ENCODE results near the gene EPO.

EPO gene

DNA sequence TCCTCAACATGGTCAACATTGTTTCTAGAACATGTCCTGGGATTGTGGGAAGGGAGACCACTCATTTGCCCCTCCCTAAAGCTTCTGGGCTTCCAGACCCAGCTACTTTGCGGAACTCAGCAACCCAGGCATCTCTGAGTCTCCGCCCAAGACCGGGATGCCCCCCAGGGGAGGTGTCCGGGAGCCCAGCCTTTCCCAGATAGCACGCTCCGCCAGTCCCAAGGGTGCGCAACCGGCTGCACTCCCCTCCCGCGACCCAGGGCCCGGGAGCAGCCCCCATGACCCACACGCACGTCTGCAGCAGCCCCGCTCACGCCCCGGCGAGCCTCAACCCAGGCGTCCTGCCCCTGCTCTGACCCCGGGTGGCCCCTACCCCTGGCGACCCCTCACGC, at the start of gene EPO:
EPO (plus strand) TSS at position 190 of the 392 bp plus-strand sequence. CDS start 513 bp downstream, outside the sequence.
- no peak for DNase-seq

DNA sequence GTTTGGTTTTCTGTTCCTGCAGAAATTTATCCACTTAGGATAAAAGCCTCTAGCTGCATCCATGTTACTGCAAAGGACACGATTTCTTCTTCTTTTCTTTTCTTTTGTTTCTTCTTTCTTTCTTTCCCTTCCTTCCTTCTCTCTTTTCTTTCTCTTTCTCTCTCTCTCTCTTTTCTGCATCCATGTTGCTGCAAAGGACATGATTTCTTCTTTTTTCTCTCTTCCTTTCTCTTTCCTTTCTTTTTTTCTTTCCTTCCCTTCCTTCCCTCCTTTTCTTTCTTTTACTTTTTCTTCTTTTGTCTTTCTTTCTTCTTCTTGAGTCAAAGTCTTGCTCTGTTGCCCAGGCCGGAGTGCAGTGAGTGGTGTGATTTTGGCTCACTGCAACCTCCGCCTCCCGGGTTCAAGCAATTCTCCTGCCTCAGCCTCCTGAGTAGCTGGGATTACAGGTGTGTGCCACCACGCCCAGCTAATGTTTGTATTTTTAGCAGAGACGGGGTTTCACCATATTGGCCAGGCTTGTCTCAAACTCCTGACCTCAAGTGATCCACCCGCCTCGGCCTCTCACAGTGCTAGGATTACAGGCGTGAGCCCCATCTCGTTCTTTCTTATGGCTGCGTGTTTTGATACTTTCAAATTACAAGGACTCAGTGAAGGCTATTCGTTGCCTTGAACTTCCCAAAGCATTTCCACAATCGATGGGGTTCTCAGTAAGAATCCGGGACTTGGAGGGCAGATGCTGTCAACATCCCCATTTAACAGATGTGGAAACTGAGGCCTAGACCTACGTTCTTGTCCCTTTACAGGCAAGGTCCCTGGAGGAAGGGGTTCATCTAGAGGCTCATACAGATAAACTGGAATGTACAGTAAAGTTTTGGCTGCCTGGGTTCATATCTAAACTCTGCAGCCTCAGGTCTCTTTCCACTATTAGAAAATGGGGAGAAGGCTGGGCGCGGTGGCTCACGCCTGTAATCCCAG, 48.6 kb upstream of the EPO start:
- DNase-seq = no peak

DNA sequence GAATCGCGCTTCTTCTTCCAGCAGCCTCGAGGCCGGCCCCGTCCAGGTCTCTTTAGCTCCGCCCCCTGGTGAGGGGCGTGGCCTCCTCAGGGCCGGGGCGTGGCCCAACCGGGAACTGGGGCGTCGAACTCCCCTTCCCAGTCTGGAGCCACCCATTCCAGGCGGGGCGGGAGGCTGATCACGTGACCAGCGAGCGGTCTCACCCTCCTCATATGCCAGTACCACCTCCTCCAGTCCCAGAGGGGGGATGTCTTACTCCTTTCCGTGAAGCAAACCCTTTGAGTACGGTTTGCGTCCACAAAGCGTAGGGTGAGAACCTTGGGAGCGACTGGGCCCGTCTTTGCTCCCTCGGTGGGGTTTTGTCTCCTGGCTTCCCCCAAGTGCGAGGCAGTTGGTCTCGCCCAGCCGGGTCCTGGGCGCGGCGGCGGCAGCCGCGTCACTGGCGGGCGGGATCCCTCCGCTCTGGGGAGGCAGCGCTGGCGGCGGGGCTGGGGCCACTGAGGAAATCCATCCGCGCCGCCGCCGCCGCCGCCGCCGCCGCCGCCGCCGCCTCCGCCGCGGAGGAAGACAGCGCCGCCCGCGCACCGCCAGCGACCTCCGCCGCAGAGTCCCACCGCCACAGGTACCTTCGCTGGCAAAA, 46.8 kb upstream of the EPO start, which contains the start of gene GNB2:
GNB2 (plus strand) TSS at position 439 of the 640 bp plus-strand sequence. CDS start 2,526 bp downstream, outside the sequence.
- peak; percentile 98 to 99 for DNase-seq

DNA sequence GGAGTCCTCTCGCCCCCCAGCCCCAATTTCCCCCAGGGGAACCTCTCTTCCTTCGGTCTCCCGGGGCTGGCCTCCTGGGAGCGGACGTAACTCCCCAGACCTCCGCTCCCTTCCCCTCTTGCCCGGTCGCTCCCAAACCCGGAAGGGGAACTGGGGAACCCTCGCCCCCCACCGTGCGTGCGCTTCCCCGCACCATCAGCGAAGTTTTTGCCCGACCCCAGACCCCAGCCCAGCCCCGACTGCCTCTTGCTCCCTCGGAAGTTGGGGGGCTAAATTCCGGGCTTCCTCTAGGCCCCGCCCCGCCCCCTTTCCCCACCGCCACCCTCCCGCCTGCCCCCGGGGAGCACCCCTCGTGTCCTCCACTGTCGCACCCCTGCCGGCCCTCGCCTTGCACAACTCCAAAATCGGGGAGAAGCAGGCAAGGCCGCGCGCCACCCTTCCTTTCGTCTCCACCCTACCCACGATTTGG, 46.3 kb upstream of the EPO start:
- DNase-seq = peak; percentile 38 to 45

DNA sequence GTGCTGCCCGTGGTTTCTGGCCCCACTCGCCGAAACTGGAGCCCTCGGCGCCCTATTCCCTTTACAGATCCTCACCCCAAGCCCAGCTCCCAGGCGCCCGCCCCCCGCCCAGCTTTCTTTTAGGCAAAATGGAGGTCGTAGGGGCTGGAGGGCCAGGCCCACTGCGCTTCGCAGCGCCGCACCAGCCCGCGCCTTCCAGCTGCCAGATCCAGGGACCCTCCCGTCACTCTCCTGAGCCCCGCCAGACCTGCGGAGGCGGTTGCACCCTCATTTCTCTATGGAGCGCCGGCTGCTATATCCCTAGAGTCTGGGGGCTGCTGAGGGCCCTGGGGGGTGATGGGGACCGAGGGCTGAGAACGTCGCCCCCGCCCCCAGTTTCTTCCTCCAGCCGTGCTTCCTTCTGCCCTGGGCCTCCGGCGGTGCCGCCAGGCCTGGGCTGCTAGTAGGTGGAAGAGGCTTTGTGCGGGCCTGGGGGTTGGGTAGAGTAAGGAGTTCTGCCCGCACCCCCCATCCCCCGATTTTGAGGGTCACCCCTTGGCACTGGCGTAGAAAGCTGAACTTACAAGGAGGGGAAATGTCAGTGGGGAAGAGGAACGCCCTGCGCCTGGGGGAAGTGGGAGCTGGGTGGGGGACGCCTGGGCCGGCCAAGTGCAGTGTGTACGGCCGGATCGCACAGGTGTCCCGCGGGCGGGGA, 45.7 kb upstream of the EPO start:
- no peak for DNase-seq

DNA sequence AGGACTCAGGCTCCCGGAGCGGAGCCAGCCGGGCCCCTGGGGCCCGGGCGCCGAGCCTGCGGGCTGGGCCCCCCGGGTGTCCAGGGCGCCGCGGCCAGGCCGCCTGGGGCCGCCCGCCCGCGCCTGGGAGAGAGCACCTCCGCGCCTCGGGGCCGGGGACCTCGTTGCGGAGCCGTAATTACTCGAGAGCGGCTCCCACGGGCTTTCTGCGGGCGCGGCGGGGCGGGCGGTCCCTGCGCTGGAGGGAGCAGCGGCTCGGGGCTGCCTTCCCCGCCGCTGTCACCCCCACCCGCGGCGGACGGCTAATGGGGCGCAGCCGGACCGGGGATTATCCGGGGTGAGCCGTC, 45.2 kb upstream of the EPO start:
- peak in 1 of 2 donors; percentile 49 for DNase-seq

DNA sequence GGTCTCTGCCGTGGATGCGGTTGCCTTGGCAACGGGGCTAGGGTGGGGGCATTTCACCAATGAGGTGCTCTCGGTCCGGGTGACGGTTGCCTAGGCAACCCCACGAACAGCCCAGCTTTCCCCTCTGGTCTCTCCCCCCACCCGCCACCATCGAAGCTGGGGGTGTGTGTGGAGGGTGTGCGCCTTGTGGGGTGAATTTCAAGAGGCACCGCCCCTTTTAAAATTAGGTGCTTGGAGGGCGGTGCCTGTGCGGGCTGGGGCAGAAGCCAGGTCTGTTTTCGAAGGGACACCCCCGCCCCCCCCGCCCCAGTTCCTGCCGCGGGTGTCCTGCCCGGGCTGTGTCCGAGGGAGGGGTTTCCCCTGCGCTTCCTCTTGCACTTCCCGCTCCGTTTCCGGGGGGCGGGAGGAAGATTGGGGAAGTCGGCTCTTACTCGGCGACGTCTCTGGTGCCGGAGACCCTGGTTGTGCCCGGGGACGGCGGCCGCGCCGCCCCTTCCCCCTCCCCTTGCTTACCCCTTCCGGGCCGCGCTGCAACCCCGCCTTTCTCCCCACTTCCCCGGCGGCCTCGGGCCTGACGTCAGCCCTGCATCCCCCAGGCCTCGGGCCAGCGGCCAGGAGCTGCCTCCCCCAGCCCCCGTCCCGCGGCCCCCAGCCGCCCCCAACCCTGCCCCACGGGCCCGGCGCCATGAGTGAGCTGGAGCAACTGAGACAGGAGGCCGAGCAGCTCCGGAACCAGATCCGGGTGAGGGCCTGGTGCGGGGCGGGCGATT, 44.5 kb upstream of the EPO start:
- DNase-seq = peak; percentile 76 to 85

DNA sequence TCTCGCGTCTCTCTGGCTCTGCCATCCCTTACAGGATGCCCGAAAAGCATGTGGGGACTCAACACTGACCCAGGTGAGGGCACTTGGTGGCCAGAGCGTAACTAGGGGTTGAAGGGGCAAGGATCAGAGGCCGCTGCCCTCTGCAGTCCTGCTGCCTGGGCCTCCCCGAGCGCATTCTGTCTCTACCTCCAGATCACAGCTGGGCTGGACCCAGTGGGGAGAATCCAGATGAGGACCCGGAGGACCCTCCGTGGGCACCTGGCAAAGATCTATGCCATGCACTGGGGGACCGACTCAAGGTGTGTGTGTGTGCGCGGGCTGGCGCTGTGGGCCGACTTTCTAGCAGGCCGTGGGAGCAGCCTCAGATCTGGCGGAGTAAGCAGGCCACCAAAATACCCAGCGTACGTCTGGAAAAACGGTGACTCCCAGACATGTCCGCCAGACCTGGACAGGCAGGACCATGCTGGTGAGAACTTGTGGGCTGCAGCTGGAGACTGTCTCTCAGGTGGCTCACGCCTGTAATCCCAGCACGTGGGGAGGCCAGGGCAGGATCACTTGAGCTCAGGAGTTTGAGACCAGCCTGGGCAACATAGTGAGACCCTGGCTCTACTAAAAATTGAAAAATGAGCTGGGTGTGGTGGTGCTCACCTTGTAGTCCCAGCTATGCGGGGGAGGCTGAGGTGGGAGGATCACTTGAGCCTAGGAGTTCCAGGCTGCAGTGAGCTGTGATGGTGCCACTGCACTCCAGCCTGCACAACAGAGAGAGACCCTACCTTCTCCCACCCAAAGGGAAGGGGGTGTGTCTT, 43.6 kb upstream of the EPO start:
- DNase-seq = no peak

DNA sequence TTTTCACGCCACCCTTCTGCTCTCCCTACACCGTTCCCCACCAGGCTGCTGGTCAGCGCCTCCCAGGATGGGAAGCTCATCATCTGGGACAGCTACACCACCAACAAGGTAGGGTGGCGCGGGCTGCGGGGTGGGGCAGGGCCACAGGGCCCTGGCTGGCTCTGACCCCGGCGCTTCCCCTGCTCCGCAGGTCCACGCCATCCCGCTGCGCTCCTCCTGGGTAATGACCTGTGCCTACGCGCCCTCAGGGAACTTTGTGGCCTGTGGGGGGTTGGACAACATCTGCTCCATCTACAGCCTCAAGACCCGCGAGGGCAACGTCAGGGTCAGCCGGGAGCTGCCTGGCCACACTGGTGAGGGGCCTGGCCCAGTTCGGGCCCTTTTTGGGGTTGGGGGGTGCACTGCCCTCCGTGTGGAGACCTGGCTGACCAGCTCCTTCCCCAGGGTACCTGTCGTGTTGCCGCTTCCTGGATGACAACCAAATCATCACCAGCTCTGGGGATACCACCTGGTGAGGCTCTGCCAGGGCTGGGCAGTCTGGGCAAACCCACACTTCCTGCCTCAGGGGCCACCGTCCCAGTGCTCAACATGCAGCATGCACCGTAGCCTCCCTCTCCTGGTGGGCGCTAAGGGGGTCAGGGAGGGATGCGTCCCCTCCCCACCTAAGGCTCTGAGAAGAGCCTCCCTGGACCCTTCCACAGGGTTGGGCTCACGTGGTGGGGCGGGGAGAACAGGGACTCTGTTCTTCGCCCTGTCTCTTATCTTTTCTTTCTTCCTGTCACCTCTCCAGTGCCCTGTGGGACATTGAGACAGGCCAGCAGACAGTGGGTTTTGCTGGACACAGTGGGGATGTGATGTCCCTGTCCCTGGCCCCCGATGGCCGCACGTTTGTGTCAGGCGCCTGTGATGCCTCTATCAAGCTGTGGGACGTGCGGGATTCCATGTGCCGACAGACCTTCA, 42.7 kb upstream of the EPO start:
- no peak for DNase-seq

DNA sequence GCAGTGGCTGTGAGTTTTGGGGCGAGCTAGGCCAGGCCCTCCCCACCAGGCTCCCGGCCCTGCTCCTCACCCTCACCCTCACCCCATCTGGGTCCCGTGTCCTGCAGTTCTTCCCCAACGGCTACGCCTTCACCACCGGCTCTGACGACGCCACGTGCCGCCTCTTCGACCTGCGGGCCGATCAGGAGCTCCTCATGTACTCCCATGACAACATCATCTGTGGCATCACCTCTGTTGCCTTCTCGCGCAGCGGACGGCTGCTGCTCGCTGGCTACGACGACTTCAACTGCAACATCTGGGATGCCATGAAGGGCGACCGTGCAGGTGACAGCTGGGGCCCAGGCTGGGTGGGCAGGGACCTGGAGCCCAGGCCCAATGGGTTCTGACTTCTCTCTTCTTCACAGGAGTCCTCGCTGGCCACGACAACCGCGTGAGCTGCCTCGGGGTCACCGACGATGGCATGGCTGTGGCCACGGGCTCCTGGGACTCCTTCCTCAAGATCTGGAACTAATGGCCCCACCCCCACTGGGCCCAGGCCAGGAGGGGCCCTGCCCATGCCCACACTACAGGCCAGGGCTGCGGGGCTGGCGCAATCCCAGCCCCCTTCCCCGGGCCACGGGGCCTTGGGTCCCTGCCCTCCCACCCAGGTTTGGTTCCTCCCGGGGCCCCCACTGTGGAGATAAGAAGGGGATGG, 41.8 kb upstream of the EPO start:
- no peak for DNase-seq

DNA sequence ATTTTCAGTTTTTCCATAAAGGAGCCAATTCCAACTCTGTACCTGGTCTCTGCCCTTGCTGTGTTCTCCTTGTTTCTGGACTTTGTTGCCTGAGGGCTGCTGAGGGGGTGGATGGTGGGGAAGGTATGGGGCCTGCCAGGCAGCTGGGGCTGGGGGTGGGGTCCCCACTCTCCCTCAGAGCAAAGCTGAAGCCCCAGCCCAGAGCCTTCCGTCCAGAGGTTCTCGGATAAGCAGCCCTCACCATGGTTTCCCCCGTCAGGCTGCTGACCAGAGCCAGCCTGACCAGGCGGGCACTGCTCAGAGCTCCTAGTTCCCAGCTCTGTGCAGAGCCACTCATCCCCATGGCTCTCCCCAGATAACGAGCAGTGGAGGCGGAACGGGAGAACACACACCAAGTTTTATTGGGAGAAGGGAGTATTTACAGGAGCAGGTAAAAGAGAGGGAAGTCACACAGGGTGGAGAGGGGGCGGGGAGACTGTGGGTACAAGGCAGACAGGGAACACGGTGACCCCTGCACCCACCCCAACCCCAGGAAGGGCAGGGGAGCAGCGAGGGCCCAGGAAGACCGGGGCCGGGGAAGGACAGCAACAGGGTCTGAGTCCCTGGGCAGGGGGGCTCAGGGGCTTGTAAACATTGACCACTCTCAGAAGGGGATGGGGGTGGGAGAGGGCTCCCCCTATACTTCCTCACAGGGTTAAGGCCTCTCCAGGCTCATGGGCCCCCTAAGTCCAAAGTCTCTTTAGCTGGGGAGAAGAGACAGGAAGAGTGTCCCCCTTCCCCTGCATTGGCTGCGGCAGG, 40.9 kb upstream of the EPO start:
- no peak for DNase-seq

DNA sequence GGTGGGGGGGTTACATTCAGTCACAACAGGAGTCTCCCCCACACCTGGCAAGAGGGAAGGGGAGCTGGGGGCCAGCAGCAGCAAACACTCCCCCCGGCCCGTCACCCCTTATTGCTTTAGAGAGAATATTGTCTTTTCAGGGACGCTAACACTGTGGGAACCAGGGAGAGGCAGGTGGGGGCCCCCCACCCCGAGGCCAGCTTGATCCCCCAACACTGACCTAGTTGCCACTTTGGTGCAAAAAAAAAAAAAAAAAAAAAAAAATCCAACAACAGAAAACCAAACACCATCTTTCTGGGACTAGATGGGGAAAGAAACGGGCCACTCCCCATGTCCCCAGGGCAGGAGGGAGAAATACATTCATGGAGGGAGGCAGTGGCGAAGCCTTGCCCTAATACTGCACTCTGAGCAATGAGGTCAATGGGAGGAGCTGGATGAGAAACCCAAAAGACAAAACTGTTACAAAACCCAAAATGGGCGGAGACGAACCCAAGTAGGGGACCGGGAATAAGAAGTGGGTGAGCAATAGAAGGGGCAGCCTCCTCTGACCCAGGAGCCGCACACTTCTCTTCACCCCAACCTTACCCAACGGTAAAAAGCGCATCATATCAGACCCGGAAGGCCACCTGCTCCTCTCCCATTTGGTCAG, 40.2 kb upstream of the EPO start:
- DNase-seq = no peak

DNA sequence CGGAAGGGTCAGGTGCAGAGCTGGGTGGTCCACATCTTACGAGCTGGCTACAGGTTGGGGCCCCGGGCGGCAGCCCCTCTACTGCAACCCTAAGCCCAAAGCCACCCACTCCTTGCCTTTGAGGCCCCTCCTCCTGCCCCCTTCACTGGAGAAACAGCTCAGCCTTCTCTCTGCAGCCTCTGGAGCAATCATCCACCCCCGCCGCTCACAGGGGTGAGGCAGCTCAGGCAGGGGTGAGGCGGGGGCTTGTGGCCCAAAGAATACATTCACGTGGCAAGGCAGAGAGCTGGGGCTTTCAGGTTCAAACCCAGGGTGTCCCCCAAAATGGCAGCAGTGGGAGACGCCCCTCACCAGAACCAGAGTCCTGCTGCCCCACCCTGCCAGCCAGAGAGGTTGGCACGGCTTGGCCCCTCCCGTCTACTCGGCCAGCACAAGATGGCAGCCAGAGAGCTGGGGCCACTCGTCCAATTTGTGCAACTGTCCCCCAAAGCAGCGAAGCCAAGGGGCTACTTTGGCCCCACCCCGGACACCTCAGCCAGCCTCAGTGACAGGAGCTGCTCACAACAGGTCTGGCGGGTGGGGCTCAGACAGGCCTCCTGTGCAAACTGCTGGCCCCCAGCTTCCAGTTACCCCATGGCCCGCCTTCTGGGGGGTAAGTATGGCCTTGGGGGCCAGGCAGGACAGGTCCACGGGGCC, 39.5 kb upstream of the EPO start:
- DNase-seq = no peak

DNA sequence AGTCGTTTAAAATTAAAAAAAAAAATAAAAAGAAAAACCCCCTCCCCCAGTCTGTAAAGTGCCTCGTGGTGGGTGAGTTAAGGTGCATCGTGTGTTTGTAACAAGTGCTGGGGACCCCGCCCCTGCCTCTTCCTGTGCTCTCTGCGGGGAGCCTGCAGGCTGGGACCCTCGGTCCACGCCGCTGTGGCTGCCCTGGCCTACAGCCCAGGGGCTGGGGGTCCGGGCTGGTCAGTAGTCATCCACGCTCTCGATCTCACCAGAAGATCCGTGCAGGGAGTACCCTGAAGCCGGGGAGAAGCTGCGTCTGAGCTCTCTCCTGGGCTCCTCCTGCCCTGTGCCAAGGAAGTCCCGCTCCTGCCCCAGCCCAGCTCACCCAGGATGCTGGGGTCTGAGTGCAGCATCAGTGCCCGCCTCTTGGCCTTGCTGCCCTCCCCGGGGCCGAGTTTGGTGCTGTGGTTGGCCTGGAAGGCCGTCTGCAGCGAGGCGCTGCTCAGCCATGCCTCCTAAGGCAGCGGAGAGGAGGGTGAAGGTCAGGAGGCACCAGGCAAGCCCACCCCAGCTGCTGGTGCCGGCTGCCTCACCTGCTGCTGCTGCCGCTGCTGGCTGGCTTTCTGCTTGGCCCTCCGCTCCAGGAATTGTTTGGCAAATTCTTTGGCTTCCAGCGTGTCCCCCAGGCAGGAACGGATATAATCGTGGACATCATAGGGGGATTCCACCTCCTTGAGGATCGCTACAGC, 38.6 kb upstream of the EPO start:
- no peak for DNase-seq

DNA sequence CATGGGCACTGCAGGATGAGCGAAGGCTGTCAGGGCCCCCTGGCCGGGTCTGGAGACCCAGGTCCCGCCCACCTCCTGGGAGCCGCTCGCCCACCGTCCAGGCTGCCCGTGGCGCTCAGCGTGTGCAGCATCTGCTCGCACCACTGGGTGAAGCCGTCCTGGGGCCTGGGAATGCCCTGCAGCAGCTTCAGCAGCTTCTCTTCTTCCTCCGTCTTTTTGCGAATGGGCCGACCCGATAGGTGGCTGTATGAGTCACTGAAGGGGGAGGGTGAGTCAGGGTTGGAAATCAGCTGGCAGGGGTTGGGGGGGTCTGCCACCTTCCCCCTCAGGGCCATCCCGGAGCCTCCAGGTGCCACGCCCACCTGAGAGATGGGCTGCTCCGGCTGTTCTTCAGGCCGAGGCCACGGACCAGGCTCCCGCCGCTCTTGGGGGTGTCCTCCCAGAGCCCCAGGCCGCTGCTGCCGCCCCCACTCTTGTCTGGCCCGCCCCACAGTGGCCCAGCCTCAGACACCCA, 38.0 kb upstream of the EPO start:
- DNase-seq = peak in 1 of 2 donors; percentile 42

DNA sequence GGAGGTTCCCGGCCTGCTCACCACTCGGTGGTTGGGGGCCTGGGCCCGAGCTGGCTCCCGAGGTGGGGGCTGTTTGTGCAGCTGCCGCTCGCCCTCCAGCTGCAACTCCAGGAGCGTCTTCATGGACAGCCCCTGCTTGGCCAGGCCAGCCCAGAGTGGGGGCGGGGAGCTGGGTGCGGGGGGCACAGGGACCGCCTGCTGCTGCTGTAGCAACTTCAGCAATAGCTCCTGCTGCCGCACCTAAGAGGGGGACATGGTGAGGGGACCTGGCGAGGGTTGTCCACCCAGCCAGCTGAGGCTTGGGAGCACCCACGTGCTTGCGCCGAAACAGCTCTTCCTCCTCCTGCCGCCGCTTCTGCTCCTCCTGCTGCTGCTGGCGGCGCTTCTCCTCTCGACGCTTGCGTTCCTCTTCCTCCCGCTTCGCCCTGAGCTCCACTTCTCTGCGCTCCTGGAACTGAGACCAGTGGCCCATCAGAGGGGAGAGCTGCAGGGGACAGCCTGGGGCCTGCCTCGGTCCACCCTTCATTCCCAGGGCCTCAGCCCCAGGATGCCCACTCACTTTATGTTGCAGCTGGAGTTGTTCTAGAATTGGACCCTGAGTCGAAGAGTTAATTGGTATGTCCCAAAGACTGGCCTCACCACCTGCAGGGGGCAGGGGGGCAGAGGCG, 37.1 kb upstream of the EPO start:
- no peak for DNase-seq

All from activated CD4-positive, alpha-beta T cell treated with anti-CD3 and anti-CD28 coated beads for 4 hours (primary cell).